NCI-H128 (cell line): ENCODE results near the gene OR5AP2.
"Not testable (repeated sequence)": the region's sequence is repeated elsewhere in the genome, so short reads cannot be mapped to it uniquely, and the experiment has no call there.

ENCODE experiments used
- DNase-seq: peaks from one replicate; lab custom pipeline; 2025; ENCODE audit not compliant: unreplicated experiment; lab: John Stamatoyannopoulos, UW

Gene OR5AP2

GRCh38 chr11:56642339-56642738, at the start of gene OR5AP2:
TSS of gene OR5AP2 (minus strand) at chr11:56642439. CDS start at chr11:56642439, 0 bp downstream.
- DNase-seq = no peak

GRCh38 chr11:56691179-56691578, 48.9 kb upstream of the OR5AP2 start:
- DNase-seq = not testable (repeated sequence)

GRCh38 chr11:56688554-56689100, 46.4 kb upstream of the OR5AP2 start:
- DNase-seq = no peak

DNA sequence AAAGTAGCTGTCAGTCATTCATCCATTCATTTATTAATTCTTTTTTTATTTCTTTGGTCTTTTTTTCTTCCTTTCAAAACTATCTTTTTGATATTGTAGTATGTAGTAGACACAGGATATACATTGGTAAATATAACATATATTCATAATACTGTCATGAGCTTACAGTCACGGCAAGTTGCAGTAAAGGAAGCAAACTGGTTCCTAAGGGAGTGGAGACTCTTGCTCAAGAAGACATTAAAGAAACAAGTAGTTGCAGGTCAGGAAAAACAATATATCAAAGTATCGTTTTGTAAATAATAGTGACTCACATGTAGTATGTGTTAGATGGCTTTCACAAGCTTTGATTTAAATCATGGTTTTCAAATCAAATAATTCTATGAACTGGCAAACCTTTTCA, 28.7 kb upstream of the OR5AP2 start:
- DNase-seq = no peak

- DNase-seq = no peak
These were observed 21.1 kb upstream of the OR5AP2 start, which contains the start of gene OR5AR1 for GRCh38 chr11:56663386-56663785. TSS of gene OR5AR1 (plus strand) at chr11:56663686. CDS start at chr11:56663686, 0 bp downstream.

DNA sequence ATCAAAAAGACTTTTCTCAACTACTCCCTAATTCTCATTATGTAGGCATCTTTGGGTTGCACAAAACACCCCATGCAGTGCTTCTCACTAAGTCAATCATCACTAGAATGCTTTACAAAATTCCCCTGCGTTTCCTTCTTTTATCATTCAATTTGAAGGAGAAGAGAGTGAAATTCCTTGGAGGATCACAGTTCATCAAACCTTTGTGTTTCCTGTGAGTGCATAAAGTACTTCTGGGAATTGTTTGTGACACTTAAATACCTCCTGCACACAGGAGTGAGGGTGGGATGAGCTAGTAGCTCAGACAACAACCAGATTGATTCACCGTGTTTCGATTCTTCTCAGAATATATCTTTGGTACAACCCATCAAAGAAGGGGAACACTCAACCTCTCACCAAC, 17.5 kb upstream of the OR5AP2 start:
- DNase-seq = no peak

- no peak for DNase-seq
These were observed 4.7 kb downstream of the OR5AP2 start for GRCh38 chr11:56637500-56637899.

DNA sequence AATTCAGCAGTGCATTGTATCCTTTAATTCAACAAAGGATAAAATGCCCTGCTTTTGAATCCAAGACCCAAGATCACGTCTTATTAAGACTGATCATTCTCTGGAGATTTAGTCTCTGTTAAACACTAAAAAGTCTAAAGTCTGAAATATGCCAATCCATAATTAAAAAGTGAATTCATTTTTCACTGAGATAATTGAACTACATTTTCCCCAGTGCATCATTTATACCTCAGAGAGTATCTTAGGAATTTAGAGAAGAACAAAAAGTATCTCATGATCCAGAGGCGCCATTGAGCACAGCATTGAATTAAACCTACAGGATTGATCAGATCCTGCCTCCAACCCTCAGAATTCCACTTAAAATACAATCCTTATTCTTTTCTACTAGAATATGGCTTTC, 5.4 kb downstream of the OR5AP2 start:
- DNase-seq = no peak

GRCh38 chr11:56632329-56632728, 9.9 kb downstream of the OR5AP2 start:
- no peak for DNase-seq

- DNase-seq = no peak
These were observed 16.3 kb downstream of the OR5AP2 start for GRCh38 chr11:56625946-56626345.

GRCh38 chr11:56624661-56625110, 17.6 kb downstream of the OR5AP2 start:
- DNase-seq = peak; percentile 3

DNA sequence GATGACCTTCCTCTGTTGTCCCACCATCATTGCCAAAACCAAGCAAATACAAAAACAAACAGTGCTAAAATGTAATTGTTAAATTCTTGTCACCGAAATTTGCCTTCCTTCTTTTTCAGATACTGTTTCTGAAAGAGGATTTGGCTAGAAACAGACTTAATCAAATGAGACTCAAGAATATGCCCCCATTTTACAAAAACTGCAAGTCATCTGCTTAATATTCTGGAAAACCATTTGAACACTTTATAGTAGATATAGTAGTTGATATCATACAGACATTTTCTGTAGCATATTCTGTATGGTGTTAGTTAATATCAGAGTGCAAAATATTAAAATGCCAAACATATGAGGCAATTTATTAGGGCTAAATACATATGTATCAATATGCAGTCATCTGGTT, 31.1 kb downstream of the OR5AP2 start:
- DNase-seq = no peak

DNA sequence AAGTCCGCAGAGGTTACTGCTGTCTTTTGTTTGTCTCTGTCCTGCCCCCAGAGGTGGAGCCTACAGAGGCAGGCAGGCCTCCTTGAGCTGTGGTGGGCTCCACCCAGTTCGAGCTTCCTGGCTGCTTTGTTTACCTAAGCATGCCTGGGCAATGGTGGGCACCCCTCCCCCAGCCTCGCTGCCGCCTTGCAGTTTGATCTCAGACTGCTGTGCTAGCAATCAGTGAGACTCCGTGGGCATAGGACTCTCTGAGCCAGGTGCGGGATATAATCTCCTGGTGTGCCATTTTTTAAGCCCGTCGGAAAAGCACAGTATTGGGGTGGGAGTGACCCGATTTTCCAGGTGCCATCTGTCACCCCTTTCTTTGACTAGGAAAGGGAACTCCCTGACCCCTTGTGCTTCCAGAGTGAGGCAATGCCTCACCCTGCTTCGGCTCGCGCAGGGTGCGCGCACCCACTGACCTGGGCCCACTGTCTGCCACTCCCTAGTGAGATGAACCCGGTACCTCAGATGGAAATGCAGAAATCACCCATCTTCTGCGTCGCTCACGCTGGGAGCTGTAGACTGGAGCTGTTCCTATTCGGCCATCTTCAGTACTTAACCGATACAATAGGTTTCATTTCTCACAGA, 50.0 kb downstream of the OR5AP2 start:
- DNase-seq = not testable (repeated sequence)
